Endodermal cell (in vitro differentiated cells): Measurements from ENCODE around the gene TMEM204. TPM values are rescaled to one million over a fixed set of nuclear protein-coding genes. Genes with fewer than 3 reads are reported as not detected.

Experiments used
- DNase-seq: peaks from one replicate; pipeline ENCODE4 v3.0.0-alpha.2; 2017
- H3K27ac ChIP-seq: 2 replicates; pipeline ENCODE4 v1.5.1; 2013; ENCODE audit warnings: mild to moderate bottlenecking, low read depth, low read length, moderate library complexity
- H3K27me3 ChIP-seq: 2 replicates; pipeline ENCODE4 v1.6.1; 2013; ENCODE audit warnings: mild to moderate bottlenecking, low read length, moderate library complexity; ENCODE audit not compliant: insufficient read depth, control insufficient read depth, poor library complexity, severe bottlenecking
- H3K36me3 ChIP-seq: 2 replicates; pipeline ENCODE4 v1.7.0; 2013; ENCODE audit warnings: mild to moderate bottlenecking, low read length, moderate library complexity; ENCODE audit not compliant: control insufficient read depth, insufficient read depth
- H3K4me1 ChIP-seq: one replicate; pipeline ENCODE4 v1.7.0; 2013; ENCODE audit warnings: low read length; ENCODE audit not compliant: control insufficient read depth, insufficient read depth
- H3K4me3 ChIP-seq: 2 replicates; pipeline ENCODE4 v1.5.1; 2013; ENCODE audit warnings: mild to moderate bottlenecking, low read length, moderate library complexity
- H3K9ac ChIP-seq: 2 replicates; pipeline ENCODE4 v1.6.1; 2013; ENCODE audit warnings: mild to moderate bottlenecking, low read length, moderate library complexity; ENCODE audit not compliant: poor library complexity, severe bottlenecking; ENCODE audit errors: extremely low read depth
- H3K9me3 ChIP-seq: 2 replicates; pipeline ENCODE4 v1.6.1; 2013; ENCODE audit warnings: mild to moderate bottlenecking, low read length, moderate library complexity; ENCODE audit not compliant: control insufficient read depth
- H3K27ac Mint-ChIP-seq: 2 replicates; pipeline ENCODE4 v1.8.0; 2020; ENCODE audit warnings: mixed read lengths
- H3K27me3 Mint-ChIP-seq: 2 replicates; pipeline ENCODE4 v1.8.0; 2021; ENCODE audit warnings: mild to moderate bottlenecking, mixed read lengths; ENCODE audit not compliant: insufficient read depth
- H3K36me3 Mint-ChIP-seq: 2 replicates; pipeline ENCODE4 v1.8.0; 2020; ENCODE audit warnings: low read depth, mixed read lengths
- H3K4me1 Mint-ChIP-seq: 2 replicates; pipeline ENCODE4 v1.8.0; 2020; ENCODE audit warnings: mixed read lengths
- H3K4me3 Mint-ChIP-seq: 2 replicates; pipeline ENCODE4 v1.8.0; 2020; ENCODE audit warnings: mild to moderate bottlenecking, moderate library complexity, mixed read lengths
- H3K9me3 Mint-ChIP-seq: 2 replicates; pipeline ENCODE4 v1.8.0; 2020; ENCODE audit warnings: mild to moderate bottlenecking, mixed read lengths
- WGBS, 2 experiments: methylation state at CpG; one replicate each; pipeline versions ENCODE4 v1.1.5 to v1.1.7; 2013; ENCODE audit warnings: missing lambda C conversion rate in 2 of 2, mixed read lengths in 1 of 2; ENCODE audit not compliant: insufficient coverage in 1 of 2, insufficient read length in 1 of 2; 5-methylcytosine and 5-hydroxymethylcytosine counted together
- total RNA-seq, 2 donors: library from RNA; stranded (reverse); fragmentation: NEBNext Ultra II Directional in 1 of 2; extraction: Animal tissue kit (Norgen Biotek cat#: 25700) in 1 of 2; gene quantifications; 2 replicates in 1 of 2; 3 replicates in 1 of 2; pipeline ENCODE4 v1.2.1, GENCODE V29; 2021
- TF ChIP-seq, protein P1 (sequence below): fragments of 200-600 bp; sonication (generic); conservative IDR thresholded peaks from 2 replicates; pipeline ENCODE4 v1.5.0; 2021; ENCODE audit warnings: antibody characterized with exemption, mild to moderate bottlenecking

Gene TMEM204
- total RNA-seq, 2 donors from 2014 or later, result not detected

DNA sequence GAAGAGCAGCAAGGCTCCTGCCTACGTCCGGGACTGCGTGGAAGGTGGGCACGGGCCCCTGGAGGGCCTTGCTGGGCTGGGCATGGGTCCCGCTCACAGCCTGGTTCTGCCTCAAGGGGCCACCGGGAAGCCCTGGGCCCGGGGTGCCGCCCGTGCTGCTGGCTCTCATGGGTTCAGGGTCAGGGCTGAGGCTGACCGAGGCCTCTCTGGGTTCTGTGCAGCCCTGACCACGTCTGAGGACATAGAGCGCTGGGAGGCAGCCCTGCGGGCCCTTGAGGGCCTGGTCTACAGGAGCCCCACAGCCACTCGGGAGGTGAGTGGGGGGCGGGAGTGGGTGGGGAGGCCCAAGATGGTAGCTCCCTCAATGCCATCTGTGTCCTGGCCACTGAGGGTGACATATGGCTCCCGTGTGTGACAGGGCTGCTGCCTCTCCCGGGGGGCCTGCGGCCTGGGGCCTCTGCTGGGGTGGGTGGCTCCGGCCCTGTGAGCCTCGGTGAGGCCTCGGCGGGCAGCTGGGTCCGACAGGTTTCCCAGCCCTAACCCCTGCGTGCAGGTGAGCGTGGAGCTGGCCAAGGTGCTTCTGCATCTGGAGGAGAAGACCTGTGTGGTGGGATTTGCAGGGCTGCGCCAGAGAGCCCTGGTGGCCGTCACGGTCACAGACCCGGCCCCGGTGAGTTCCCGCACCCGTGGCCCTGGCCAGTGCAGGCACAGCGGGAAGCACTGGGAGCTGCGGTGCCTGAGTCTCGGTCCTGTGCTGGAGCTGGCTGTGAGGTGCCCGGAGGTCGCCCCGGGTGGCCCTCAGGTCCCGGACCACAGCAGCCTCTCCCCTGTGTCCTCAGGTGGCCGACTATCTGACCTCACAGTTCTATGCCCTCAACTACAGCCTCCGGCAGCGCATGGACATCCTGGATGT is 31.1 kb upstream of the TMEM204 start:
- TF ChIP-seq, protein P1, sequence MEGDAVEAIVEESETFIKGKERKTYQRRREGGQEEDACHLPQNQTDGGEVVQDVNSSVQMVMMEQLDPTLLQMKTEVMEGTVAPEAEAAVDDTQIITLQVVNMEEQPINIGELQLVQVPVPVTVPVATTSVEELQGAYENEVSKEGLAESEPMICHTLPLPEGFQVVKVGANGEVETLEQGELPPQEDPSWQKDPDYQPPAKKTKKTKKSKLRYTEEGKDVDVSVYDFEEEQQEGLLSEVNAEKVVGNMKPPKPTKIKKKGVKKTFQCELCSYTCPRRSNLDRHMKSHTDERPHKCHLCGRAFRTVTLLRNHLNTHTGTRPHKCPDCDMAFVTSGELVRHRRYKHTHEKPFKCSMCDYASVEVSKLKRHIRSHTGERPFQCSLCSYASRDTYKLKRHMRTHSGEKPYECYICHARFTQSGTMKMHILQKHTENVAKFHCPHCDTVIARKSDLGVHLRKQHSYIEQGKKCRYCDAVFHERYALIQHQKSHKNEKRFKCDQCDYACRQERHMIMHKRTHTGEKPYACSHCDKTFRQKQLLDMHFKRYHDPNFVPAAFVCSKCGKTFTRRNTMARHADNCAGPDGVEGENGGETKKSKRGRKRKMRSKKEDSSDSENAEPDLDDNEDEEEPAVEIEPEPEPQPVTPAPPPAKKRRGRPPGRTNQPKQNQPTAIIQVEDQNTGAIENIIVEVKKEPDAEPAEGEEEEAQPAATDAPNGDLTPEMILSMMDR, result no peak
- 96% methylated on average over 18 to 42 of the region's 42 CpGs for WGBS, 2 experiments
- Histone ChIP-seq H3K9ac (no peak overlapping the region), H3K9me3 (no peaks in the 10 kb centered on the region), H3K4me1 (no peaks in the 10 kb centered on the region), H3K4me3 (no peak overlapping the region), H3K36me3 (peaks cover 27% of the 10 kb centered on the region), H3K27me3 (no peaks in the 10 kb centered on the region), H3K27ac (no peak overlapping the region)
- Mint-ChIP-seq H3K27me3 (no peaks in the 10 kb centered on the region), H3K27ac (no peak overlapping the region), H3K36me3 (peaks cover 35% of the 10 kb centered on the region), H3K4me1 (no peaks in the 10 kb centered on the region), H3K4me3 (no peak overlapping the region), H3K9me3 (no peaks in the 10 kb centered on the region)
- no peak for DNase-seq

DNA sequence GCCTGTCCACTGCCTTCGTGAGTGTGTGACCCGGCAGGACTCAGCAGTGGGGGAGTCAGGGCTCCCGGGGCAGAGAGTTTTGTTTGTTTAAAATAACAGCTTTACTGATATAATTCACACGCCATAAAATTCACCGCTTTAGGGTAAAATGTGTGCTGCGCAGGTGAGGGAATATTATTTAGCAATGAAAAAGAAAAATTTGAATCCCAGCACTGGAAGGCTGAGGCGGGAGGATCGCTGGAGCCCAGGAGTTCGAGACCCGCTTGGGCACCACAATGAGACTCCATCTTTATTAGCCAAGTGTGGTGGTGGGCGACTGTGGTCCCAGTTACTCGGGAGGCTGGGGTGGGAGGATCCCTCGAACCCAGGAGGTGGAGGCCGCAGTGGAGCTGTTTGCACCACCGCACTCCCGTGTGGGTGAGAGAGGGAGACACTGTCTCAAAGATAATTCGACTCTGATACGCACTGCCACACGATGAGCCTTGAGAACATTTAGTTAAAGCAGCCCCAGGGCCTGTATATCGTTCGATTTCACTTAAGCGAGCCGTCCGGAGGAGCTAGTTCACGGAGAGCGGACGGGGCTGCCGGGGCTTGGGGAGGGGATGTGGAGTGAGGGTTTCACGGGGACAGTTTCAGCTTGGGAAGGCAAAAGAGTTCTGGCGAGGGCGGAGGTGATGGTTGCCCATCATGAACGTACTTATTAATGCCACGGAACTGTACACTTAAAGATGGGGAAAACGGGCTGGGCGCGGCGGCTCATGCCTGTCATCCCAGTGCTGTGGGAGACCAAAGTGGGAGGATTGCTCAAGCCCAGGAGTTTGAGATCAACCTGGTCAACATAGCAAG is 30.1 kb upstream of the TMEM204 start:
- no peak for DNase-seq
- no peak overlapping the region for H3K4me3 Mint-ChIP-seq
- peaks cover 31% of the 10 kb centered on the region for H3K36me3 Mint-ChIP-seq
- H3K4me1 ChIP-seq, result no peaks in the 10 kb centered on the region
- TF ChIP-seq, protein P1, result no peak
- no peak overlapping the region for H3K4me3 ChIP-seq
- no peak overlapping the region for H3K9ac ChIP-seq
- H3K27me3 Mint-ChIP-seq, result no peaks in the 10 kb centered on the region
- H3K27ac Mint-ChIP-seq, result no peak overlapping the region
- no peaks in the 10 kb centered on the region for H3K4me1 Mint-ChIP-seq
- WGBS, 2 experiments, result 96% methylated on average over 36 to 37 of the region's 37 CpGs
- H3K27me3 ChIP-seq, result no peaks in the 10 kb centered on the region
- no peaks in the 10 kb centered on the region for H3K9me3 ChIP-seq
- no peak overlapping the region for H3K27ac ChIP-seq
- peaks cover 21% of the 10 kb centered on the region for H3K36me3 ChIP-seq
- H3K9me3 Mint-ChIP-seq, result no peaks in the 10 kb centered on the region

DNA sequence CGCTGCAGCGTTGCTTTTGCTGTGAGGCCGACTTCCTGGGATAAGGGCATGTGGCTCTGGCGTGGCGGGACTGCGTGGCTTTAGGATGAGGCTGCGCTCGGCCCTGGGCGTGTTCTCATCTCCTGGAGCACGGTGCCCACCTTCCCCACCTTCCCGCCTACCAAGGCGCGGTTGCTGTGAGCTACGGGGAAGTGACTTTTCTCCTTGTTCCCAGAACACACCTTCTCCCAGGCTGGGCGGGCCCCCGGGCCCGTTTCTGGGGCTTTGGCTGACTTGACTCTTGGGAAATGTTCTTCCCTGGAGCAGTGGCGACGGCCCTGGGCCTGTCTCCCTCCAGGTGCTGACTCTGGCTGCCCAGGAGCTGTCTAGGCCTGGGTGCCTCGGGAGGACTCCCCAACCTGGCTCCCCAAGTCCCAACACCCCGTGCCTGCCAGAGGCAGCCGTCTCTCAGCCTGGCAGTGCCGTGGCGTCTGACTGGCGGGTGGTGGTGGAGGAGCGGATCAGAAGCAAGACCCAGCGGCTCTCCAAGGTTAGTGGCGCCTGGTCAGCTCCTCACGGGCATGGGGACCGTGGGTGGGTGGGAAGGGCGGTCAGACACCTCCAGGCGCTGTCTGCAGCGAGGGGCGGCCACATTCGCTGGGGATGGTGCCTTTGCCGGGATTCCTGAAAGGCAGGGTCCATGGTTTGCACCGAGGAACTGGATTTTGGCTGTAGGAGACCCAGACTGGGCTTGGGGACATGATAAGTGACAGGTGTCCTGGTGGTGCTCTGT is 28.2 kb upstream of the TMEM204 start:
- Mint-ChIP-seq H3K36me3 (peaks cover 29% of the 10 kb centered on the region), H3K27ac (no peak overlapping the region), H3K9me3 (no peaks in the 10 kb centered on the region), H3K27me3 (no peaks in the 10 kb centered on the region), H3K4me1 (no peaks in the 10 kb centered on the region), H3K4me3 (no peak overlapping the region)
- no peak overlapping the region for H3K4me3 ChIP-seq
- H3K9me3 ChIP-seq, result no peaks in the 10 kb centered on the region
- peaks cover 18% of the 10 kb centered on the region for H3K36me3 ChIP-seq
- H3K9ac ChIP-seq, result no peak overlapping the region
- TF ChIP-seq, protein P1, result no peak
- WGBS, 2 experiments, result 96 to 97% methylated on average over 32 to 37 of the region's 37 CpGs
- no peaks in the 10 kb centered on the region for H3K27me3 ChIP-seq
- DNase-seq, result no peak
- no peak overlapping the region for H3K27ac ChIP-seq
- no peaks in the 10 kb centered on the region for H3K4me1 ChIP-seq
